NT2/D1 (cell line): ENCODE data around the gene AVPR1B.

Experiments used
- YY1 ChIP-seq: IDR thresholded peaks from 2 replicates; pipeline ENCODE4 v1.6.1; 2011; ENCODE audit not compliant: insufficient read length, insufficient read depth
- ZNF274 ChIP-seq: IDR thresholded peaks from 2 replicates; pipeline ENCODE4 v1.6.1; 2011; ENCODE audit warnings: mild to moderate bottlenecking, low read depth, low read length

DNA sequence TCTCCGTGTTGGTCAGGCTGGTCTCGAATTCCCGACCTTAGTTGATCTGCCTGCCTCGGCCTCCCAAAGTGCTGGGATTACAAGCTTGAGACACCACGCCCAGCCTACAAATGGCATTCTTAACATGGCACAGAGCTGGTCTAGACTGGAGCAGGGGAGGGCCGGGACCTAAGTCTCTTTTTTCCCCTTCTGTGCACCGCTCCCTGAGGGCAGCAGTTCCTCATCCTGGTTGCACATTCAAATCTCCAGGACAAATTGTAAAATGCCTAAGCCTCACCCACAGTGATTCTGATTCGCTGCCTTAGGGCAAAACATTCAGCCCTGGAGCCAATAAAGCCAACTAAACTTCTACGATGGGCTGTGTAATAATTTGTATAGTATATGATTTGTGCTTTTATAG, 10.1 kb upstream of the AVPR1B start:
- TF ChIP-seq YY1: no peak
- TF ChIP-seq ZNF274: no peak
